ENCODE results near the gene NPC1. TPM values are rescaled to one million over a fixed set of nuclear protein-coding genes. Genes with fewer than 3 reads are reported as not detected.
A peak's percentile ranks its signal among the peaks of the same experiment; 100 is the strongest.

The NPC1 gene
- total and polyA plus RNA-seq, 4 experiments from 2014 or later = 14.0 to 64.5 (median 42.4) TPM

DNA sequence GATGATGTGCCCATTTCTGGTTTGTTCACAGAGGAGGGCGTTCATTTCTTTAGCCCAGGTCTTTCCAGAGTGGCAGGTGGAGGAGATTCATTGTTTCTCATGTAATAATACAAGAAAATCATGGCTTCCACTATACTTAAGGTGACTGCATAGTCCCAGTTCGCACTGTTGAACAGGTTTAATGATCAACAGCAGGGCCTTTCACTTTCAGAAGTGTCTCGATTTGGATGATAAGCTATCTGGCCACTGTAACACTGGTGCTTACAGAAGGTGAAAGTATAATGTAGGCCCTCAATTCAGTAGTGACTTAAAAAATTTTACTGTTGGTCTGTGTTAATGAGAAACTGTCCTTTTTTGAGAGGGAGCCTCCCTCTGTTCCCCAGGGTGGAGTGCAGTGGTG is 81.6 kb downstream of the NPC1 start:
- Histone ChIP-seq H3K27ac (ENCODE audit: low read depth, low read length) (peak overlapping the region; percentile 82), H3K9me3 (ENCODE audit: control insufficient read depth in 1 of 2, low read length in 2 of 2) (no peaks in the 10 kb centered on the region)

DNA sequence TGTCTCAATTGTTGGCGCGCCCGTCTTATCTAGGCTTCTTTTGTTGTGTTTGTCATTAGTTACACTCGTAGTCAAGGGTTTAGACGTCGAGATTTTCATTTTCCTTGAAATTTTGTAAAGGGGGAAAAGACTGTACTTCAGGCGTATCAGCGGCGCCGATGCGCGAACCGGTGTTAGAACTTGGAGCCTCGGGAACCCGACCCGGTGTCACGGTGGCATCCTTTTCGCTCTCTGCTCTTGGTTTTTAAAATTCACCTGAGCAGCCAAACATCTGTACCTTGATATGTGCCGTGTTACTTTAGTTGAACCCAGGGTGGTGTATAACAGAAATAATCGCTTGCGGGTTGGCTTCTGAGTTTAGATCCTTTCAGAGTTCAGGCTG is 82.4 kb downstream of the NPC1 start:
- no peaks in the 10 kb centered on the region for H3K27me3 ChIP-seq (ENCODE audit: insufficient read depth, low read length)
- H3K4me1 Mint-ChIP-seq = peaks cover 30 to 72% (median 52%) of the 10 kb centered on the region in 4 donors
- POLR2A ChIA-PET (ENCODE audit: partially characterized antibody) = interaction anchor here (0.6 to 2.9 kb wide), 10 partner anchors 8 to 325 kb away, joined by 3 to 12 read pairs (median 5); partner anchors contain the start of genes NPC1 and RIOK3

More for the DNA sequence above, 81.6 kb downstream of the NPC1 start:
- no peaks in the 10 kb centered on the region for H3K27me3 ChIP-seq (ENCODE audit: insufficient read depth, low read length)
- Mint-ChIP-seq H3K27ac (peak overlapping the region; percentile 89 to 98 (median 94)), H3K4me1 (peaks cover 29 to 71% (median 49%) of the 10 kb centered on the region in 4 donors), H3K4me3 (peak overlapping the region; percentile 89 to 97 (median 94)), H3K27me3 (no peaks in the 10 kb centered on the region), H3K9me3 (no peaks in the 10 kb centered on the region), H3K36me3 (peaks cover 27 to 38% of the 10 kb centered on the region in 2 donors)
- peaks cover 40% of the 10 kb centered on the region for H3K4me1 ChIP-seq (ENCODE audit: insufficient read depth, low read length)
- intact Hi-C loops (cut with micrococcal nuclease) = loop anchor here (1.0 to 5.0 kb wide), 3 partner anchors 12 to 572 kb away; partner anchors contain the start of gene RBBP8
- ChIA-PET POLR2A (ENCODE audit: partially characterized antibody) (interaction anchor here (0.6 to 2.1 kb wide), 6 partner anchors 11 to 83 kb away, joined by 3 to 10 read pairs (median 6); partner anchors contain the start of genes NPC1 and RIOK3), CTCF (ENCODE audit: partially characterized antibody) (interaction anchor here (1.2 to 3.6 kb wide), 6 partner anchors 11 to 199 kb away, joined by 4 to 27 read pairs (median 4); no protein-coding TSS in a partner anchor)
- H3K4me3 ChIP-seq (ENCODE audit: low read length in 2 of 2) = peak overlapping the region in 1 of 2 donors; percentile 85
- DNase-seq = peak; percentile 20 to 44 (median 37)
- H3K36me3 ChIP-seq (ENCODE audit: insufficient read depth, low read length) = peaks cover 12% of the 10 kb centered on the region

DNA sequence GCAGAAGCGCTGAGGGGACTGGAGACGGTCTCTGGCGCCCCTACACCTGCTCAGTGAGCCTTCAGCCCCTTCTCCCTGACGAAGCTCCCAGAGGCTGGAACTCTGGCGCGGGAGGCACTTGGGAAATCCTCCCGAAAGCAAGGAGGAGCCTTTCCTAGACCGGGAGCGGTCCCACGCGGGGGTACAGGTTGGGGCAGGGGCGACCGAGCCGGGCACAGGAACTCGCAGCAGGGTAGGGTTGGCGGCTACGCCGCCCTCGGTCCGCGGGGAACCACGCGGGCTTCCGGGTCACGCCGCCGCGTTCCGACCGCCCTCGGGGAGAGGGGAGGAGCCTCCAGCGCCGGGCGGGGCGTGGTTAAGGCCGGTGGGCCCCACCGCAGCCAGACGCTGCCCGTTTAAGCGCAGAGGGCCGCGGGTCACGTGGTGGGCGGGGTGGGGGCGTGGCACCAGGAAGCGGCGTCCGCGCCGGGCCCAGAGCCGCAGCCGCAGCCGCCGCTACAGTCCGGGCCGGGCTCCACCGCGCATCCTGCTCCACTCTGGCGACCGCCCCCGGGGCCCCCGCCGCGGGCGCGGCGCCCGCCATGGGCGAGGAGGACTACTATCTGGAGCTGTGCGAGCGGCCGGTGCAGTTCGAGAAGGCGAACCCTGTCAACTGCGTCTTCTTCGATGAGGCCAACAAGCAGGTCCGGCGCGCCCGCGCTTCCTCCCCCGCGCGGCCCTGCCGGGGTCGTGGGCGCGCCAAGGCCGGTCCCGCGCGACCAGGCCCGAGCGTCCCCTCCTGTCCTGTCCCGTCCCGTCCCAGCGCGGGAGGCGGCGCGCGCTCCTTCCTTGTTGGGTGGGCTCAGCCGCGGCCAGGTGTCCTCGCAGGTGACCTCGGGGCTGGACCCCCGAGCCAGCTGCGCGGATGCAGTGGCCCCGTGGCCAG is 83.0 kb downstream of the NPC1 start, which contains the start of gene RMC1:
TSS of gene RMC1 (plus strand) at position 474 of the 925 bp plus-strand sequence. CDS start at position 582, 108 bp downstream.
- peaks cover 21 to 33% of the 10 kb centered on the region in 2 donors for H3K36me3 Mint-ChIP-seq
- peak within 1 kb of the TSS; percentile 91 to 98 (median 96) for H3K27ac Mint-ChIP-seq
- Histone ChIP-seq H3K4me3 (ENCODE audit: low read length in 2 of 2) (peak within 1 kb of the TSS; percentile 84 to 85), H3K36me3 (ENCODE audit: insufficient read depth, low read length) (peaks cover 7% of the 10 kb centered on the region), H3K27me3 (ENCODE audit: insufficient read depth, low read length) (no peaks in the 10 kb centered on the region), H3K9me3 (ENCODE audit: control insufficient read depth in 1 of 2, low read length in 2 of 2) (no peaks in the 10 kb centered on the region), H3K4me1 (ENCODE audit: insufficient read depth, low read length) (peaks cover 48% of the 10 kb centered on the region), H3K27ac (ENCODE audit: low read depth, low read length) (peak within 1 kb of the TSS; percentile 82)
- no peaks in the 10 kb centered on the region for H3K27me3 Mint-ChIP-seq
- H3K4me1 Mint-ChIP-seq = peaks cover 32 to 71% (median 50%) of the 10 kb centered on the region in 4 donors
- no peaks in the 10 kb centered on the region for H3K9me3 Mint-ChIP-seq
- ChIA-PET POLR2A (ENCODE audit: partially characterized antibody) (interaction anchor here (0.6 to 2.9 kb wide), 13 partner anchors 8 to 325 kb away, joined by 3 to 12 read pairs (median 3); partner anchors contain the start of genes NPC1 and RIOK3), CTCF (ENCODE audit: partially characterized antibody) (interaction anchor here (1.1 to 3.6 kb wide), 4 partner anchors 12 to 87 kb away, joined by 3 to 27 read pairs (median 7); no protein-coding TSS in a partner anchor)
- peak within 1 kb of the TSS; percentile 89 to 97 (median 94) for H3K4me3 Mint-ChIP-seq
- DNase-seq = peak; percentile 94 to 96 (median 95)
- intact Hi-C loops (cut with micrococcal nuclease) = loop anchor here (1.0 to 5.0 kb wide), 6 partner anchors 50 to 571 kb away; partner anchors contain the start of genes NPC1, RBBP8 and RIOK3

More for the DNA sequence above, 82.4 kb downstream of the NPC1 start:
- peak overlapping the region; percentile 89 to 98 (median 94) for H3K27ac Mint-ChIP-seq
- no peaks in the 10 kb centered on the region for H3K9me3 Mint-ChIP-seq
- intact Hi-C loops (cut with micrococcal nuclease) = loop anchor here (1.0 to 5.0 kb wide), 7 partner anchors 12 to 572 kb away; partner anchors contain the start of genes NPC1, RBBP8 and RIOK3
- peaks cover 12% of the 10 kb centered on the region for H3K36me3 ChIP-seq (ENCODE audit: insufficient read depth, low read length)
- CTCF ChIA-PET (ENCODE audit: partially characterized antibody) = interaction anchor here (1.5 to 3.6 kb wide), 2 partner anchors 12 to 85 kb away, joined by 4 to 27 read pairs; no protein-coding TSS in a partner anchor
- peak overlapping the region; percentile 82 for H3K27ac ChIP-seq (ENCODE audit: low read depth, low read length)
- H3K4me3 Mint-ChIP-seq = peak overlapping the region; percentile 89 to 97 (median 94)
- peak overlapping the region; percentile 83 to 85 for H3K4me3 ChIP-seq (ENCODE audit: low read length in 2 of 2)
- peaks cover 27 to 38% of the 10 kb centered on the region in 2 donors for H3K36me3 Mint-ChIP-seq
- peaks cover 44% of the 10 kb centered on the region for H3K4me1 ChIP-seq (ENCODE audit: insufficient read depth, low read length)
- peak in 4 of 5 donors; percentile 20 to 37 (median 28) for DNase-seq
- H3K27me3 Mint-ChIP-seq = no peaks in the 10 kb centered on the region
- H3K9me3 ChIP-seq (ENCODE audit: control insufficient read depth in 1 of 2, low read length in 2 of 2) = no peaks in the 10 kb centered on the region

DNA sequence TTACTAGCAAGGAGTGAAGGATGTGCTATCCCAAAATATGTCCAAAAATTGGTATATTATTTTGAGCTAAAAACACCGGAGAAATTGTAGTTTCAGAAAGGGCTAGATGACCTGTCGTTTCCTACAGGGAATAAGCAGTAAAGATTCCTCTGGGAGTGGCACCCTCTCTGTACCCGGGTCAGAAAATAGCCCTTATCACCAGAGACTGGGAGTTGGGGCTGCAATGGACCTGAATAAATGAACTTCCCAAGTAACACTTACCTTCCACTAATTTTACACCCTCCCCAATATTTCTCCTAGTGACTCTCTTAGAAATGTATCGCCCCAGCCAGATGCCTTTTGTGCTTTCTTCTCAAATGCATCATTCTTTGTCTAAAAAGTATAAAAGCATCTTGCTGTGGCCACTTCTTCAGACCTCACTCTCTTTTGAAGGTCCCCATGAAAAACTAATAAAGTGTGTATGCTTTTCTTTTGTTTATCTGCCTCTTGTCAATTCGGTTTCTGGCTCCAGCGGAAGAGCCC is 83.7 kb downstream of the NPC1 start:
- ChIA-PET POLR2A (ENCODE audit: partially characterized antibody) (interaction anchor here (0.7 to 2.9 kb wide), 8 partner anchors 9 to 326 kb away, joined by 3 to 12 read pairs (median 4); partner anchors contain the start of genes NPC1 and RIOK3), CTCF (ENCODE audit: partially characterized antibody) (interaction anchor here (1.1 to 2.5 kb wide), 3 partner anchors 16 to 88 kb away, joined by 3 to 10 read pairs (median 4); no protein-coding TSS in a partner anchor)
- no peaks in the 10 kb centered on the region for H3K27me3 ChIP-seq (ENCODE audit: insufficient read depth, low read length)
- H3K4me1 ChIP-seq (ENCODE audit: insufficient read depth, low read length) = peaks cover 48% of the 10 kb centered on the region
- H3K9me3 ChIP-seq (ENCODE audit: control insufficient read depth in 1 of 2, low read length in 2 of 2) = no peaks in the 10 kb centered on the region
- peak overlapping the region; percentile 82 for H3K27ac ChIP-seq (ENCODE audit: low read depth, low read length)
- Mint-ChIP-seq H3K27ac (peak overlapping the region; percentile 91 to 97 (median 93)), H3K4me3 (peak overlapping the region; percentile 84 to 91 (median 88)), H3K27me3 (no peaks in the 10 kb centered on the region), H3K9me3 (no peaks in the 10 kb centered on the region), H3K36me3 (peaks cover 15 to 26% of the 10 kb centered on the region in 2 donors), H3K4me1 (peaks cover 28 to 64% (median 45%) of the 10 kb centered on the region in 4 donors)
- intact Hi-C loops (cut with micrococcal nuclease) = loop anchor here (1.0 to 5.0 kb wide), 6 partner anchors 50 to 570 kb away; partner anchors contain the start of genes NPC1, RBBP8 and RIOK3
- DNase-seq = no peak
- H3K36me3 ChIP-seq (ENCODE audit: insufficient read depth, low read length) = no peaks in the 10 kb centered on the region
- H3K4me3 ChIP-seq (ENCODE audit: low read length in 2 of 2) = peak overlapping the region; percentile 84 to 85

DNA sequence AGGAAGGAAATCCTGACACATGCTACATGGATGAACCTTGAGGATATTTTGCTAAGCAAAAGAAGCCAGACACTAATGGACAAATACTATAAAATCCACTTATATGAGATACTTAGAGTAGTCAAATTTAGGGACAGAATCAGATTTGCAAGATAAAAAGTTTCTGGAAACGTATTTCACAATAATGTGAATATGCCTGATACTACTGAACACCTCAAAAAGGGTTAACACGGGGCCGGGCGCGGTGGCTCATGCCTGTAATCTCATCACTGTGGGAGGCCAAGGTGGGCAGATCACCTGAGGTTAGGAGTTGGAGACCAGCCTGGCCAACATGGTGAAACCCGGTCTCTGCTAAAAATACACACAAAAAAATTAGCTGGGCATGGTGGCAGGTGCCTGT is 84.7 kb downstream of the NPC1 start:
- Mint-ChIP-seq H3K27me3 (no peaks in the 10 kb centered on the region), H3K9me3 (no peaks in the 10 kb centered on the region), H3K36me3 (peaks cover 8 to 18% of the 10 kb centered on the region in 2 donors), H3K4me1 (peaks cover 25 to 54% (median 37%) of the 10 kb centered on the region in 4 donors), H3K4me3 (peak overlapping the region in 4 of 8 donors; percentile 11 to 34 (median 28)), H3K27ac (peak overlapping the region in 3 of 7 donors; percentile 18 to 96 (median 22))
- Histone ChIP-seq H3K4me3 (ENCODE audit: low read length in 2 of 2) (no peak overlapping the region), H3K27me3 (ENCODE audit: insufficient read depth, low read length) (no peaks in the 10 kb centered on the region), H3K36me3 (ENCODE audit: insufficient read depth, low read length) (no peaks in the 10 kb centered on the region), H3K4me1 (ENCODE audit: insufficient read depth, low read length) (peaks cover 38% of the 10 kb centered on the region), H3K27ac (ENCODE audit: low read depth, low read length) (no peak overlapping the region), H3K9me3 (ENCODE audit: control insufficient read depth in 1 of 2, low read length in 2 of 2) (no peaks in the 10 kb centered on the region)
- DNase-seq = no peak
- POLR2A ChIA-PET (ENCODE audit: partially characterized antibody) = interaction anchor here (1.4 to 2.9 kb wide), 2 partner anchors 14 kb away, joined by 5 to 12 read pairs; no protein-coding TSS in a partner anchor
- intact Hi-C loops (cut with micrococcal nuclease) = loop anchor here (2.0 to 5.0 kb wide), 4 partner anchors 49 to 569 kb away; partner anchors contain the start of genes RBBP8 and RIOK3
- CTCF ChIA-PET (ENCODE audit: partially characterized antibody) = interaction anchor here (0.8 to 2.5 kb wide), 3 partner anchors 15 to 86 kb away, joined by 3 to 10 read pairs (median 7); no protein-coding TSS in a partner anchor

DNA sequence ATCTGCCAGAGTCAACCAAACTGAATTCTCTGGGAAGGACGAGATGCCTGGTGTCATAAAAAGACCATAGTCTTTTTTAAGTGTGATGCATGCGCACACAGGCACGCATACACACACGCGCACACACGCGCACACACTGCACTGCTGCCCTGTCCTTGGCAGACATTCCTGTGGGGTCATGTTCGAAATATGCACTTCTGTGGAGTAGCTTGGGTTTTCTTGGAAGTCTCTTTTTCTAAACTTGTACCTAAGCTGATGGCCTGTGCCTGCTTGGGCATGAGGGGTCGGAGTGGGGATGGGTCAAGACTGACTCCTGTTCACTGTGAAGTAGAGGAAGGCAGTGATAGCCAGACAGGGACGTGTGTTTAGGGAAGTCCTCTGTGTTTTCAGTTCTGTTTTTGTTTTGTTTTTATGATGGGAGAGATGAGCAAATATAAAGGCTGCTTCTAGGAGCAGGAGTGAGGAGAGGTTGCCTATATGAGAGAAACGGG is 87.0 kb downstream of the NPC1 start:
- DNase-seq = no peak
- ChIA-PET CTCF (ENCODE audit: partially characterized antibody) (interaction anchor here (0.9 to 4.1 kb wide), 19 partner anchors 8 to 1899 kb away, joined by 3 to 30 read pairs (median 4); partner anchors contain the start of gene ESCO1), POLR2A (ENCODE audit: partially characterized antibody) (interaction anchor here (1.1 kb wide), 1 partner anchor 16 kb away, joined by 4 read pairs; no protein-coding TSS in a partner anchor)
- H3K27ac Mint-ChIP-seq = peak overlapping the region in 3 of 7 donors; percentile 2 to 69 (median 50)
- H3K4me1 Mint-ChIP-seq = peaks cover 13 to 35% (median 21%) of the 10 kb centered on the region in 4 donors
- Histone ChIP-seq H3K4me1 (ENCODE audit: insufficient read depth, low read length) (peaks cover 22% of the 10 kb centered on the region), H3K27ac (ENCODE audit: low read depth, low read length) (no peak overlapping the region), H3K4me3 (ENCODE audit: low read length in 2 of 2) (no peak overlapping the region), H3K9me3 (ENCODE audit: control insufficient read depth in 1 of 2, low read length in 2 of 2) (no peaks in the 10 kb centered on the region), H3K36me3 (ENCODE audit: insufficient read depth, low read length) (no peaks in the 10 kb centered on the region), H3K27me3 (ENCODE audit: insufficient read depth, low read length) (no peaks in the 10 kb centered on the region)
- H3K4me3 Mint-ChIP-seq = no peak overlapping the region
- H3K27me3 Mint-ChIP-seq = no peaks in the 10 kb centered on the region
- no peaks in the 10 kb centered on the region for H3K9me3 Mint-ChIP-seq
- intact Hi-C loops (cut with micrococcal nuclease) = loop anchor here (1.0 to 2.0 kb wide), 4 partner anchors 87 to 620 kb away; partner anchors contain the start of gene NPC1
- peaks cover 0 to 7% of the 10 kb centered on the region in 2 donors for H3K36me3 Mint-ChIP-seq

Measured in CD4-positive, alpha-beta memory T cell (primary cell).